B cell (primary cell): Measurements from ENCODE around the gene SEMA4G. TPM values are rescaled to one million over a fixed set of nuclear protein-coding genes. Genes with fewer than 3 reads are reported as not detected.

ENCODE experiments used
- ATAC-seq: fragments of 200-7000 bp; cut with Tn5 transposase; one replicate; pipeline ENCODE4 v1.10.0; 2021; ENCODE audit warnings: low read depth, mild to moderate bottlenecking, moderate number of reproducible peaks, moderate library complexity
- CTCF ChIA-PET: fragments of 350-600 bp; sonication (Branson Sonifier 250); formaldehyde crosslinking; loops from one replicate; lab custom pipeline; 2021; ENCODE audit warnings: antibody characterized with exemption, inconsistent platforms; lab: Charles Lee
- POLR2A ChIA-PET: fragments of 350-600 bp; sonication (Branson Sonifier 250); formaldehyde crosslinking; loops from one replicate; lab custom pipeline; 2021; ENCODE audit warnings: antibody characterized with exemption; lab: Charles Lee
- DNase-seq: peaks from one replicate; pipeline ENCODE4 v3.0.0; 2013
- H2AFZ ChIP-seq: 2 replicates; pipeline ENCODE4 v1.6.1; 2012; ENCODE audit warnings: mild to moderate bottlenecking, low read depth, low read length; ENCODE audit not compliant: insufficient read depth, poor library complexity, severe bottlenecking
- H3K27ac ChIP-seq, 2 donors: 1 replicate in 1 of 2; 2 replicates in 1 of 2; pipeline ENCODE4 v1.5.1; 2012 to 2013; ENCODE audit warnings: low read length in 2 of 2, mild to moderate bottlenecking in 2 of 2, moderate library complexity in 1 of 2
- H3K27me3 ChIP-seq, 4 experiments: fragments of 200-600 bp in 1 of 4; sonication (generic) in 1 of 4; replicated peaks in 1 of 4; 1 replicate in 2 of 4; 2 replicates in 2 of 4; pipeline versions ENCODE4 v1.6.1 to v1.7.0; 2013 to 2016; ENCODE audit warnings: low read length in 3 of 4, mild to moderate bottlenecking in 2 of 4, mixed read lengths in 1 of 4, moderate library complexity in 1 of 4; ENCODE audit not compliant: insufficient read depth in 4 of 4, control insufficient read depth in 3 of 4; ENCODE audit errors: control extremely low read depth in 1 of 4
- H3K36me3 ChIP-seq, 2 experiments: replicated peaks in 1 of 2; 1 replicate in 1 of 2; 2 replicates in 1 of 2; pipeline versions ENCODE4 v1.6.1 to v1.7.1; 2013; ENCODE audit warnings: low read length in 1 of 2; ENCODE audit not compliant: insufficient read depth in 2 of 2, control insufficient read depth in 1 of 2; ENCODE audit errors: control extremely low read depth in 1 of 2, extremely low read depth in 1 of 2
- H3K4me1 ChIP-seq, 2 donors: fragments of 200-600 bp in 1 of 2; sonication (generic) in 1 of 2; 1 replicate in 1 of 2; 2 replicates in 1 of 2; pipeline versions ENCODE4 v1.5.1 to v1.6.1; 2013 to 2017; ENCODE audit warnings: low read length in 2 of 2; ENCODE audit not compliant: control insufficient read depth in 2 of 2, insufficient read depth in 2 of 2
- H3K4me2 ChIP-seq: replicated peaks from 2 replicates; pipeline ENCODE3; 2012; ENCODE audit warnings: mild to moderate bottlenecking, low read depth, low read length; ENCODE audit not compliant: poor library complexity, severe bottlenecking
- H3K4me3 ChIP-seq, 5 experiments: fragments of 200-600 bp in 1 of 5; sonication (generic) in 1 of 5; 1 replicate in 3 of 5; 2 replicates in 2 of 5; pipeline versions ENCODE4 v1.5.1 to v1.7.0; 2011 to 2016; ENCODE audit warnings: low read length in 4 of 5, mild to moderate bottlenecking in 4 of 5, low read depth in 2 of 5, control low read depth in 1 of 5, moderate library complexity in 1 of 5; ENCODE audit not compliant: insufficient read depth in 1 of 5; ENCODE audit errors: control extremely low read depth in 1 of 5, extremely low read depth in 1 of 5
- H3K79me2 ChIP-seq: fragments of 200-600 bp; sonication (generic); one replicate; pipeline ENCODE4 v1.6.0; 2016; ENCODE audit warnings: low read length; ENCODE audit not compliant: control insufficient read depth, insufficient read depth
- H3K9ac ChIP-seq: fragments of 200-600 bp; sonication (generic); 2 replicates; pipeline ENCODE4 v1.6.1; 2017; ENCODE audit warnings: mild to moderate bottlenecking, low read length, moderate library complexity
- H3K9me3 ChIP-seq, 3 donors: one replicate each; pipeline versions ENCODE4 v1.6.1 to v1.7.1; 2013; ENCODE audit warnings: low read length in 2 of 3; ENCODE audit not compliant: control insufficient read depth in 2 of 3, insufficient read depth in 1 of 3; ENCODE audit errors: control extremely low read depth in 1 of 3
- H4K20me1 ChIP-seq: 2 replicates; pipeline ENCODE4 v1.6.0; 2012; ENCODE audit warnings: mild to moderate bottlenecking, low read length; ENCODE audit not compliant: insufficient read depth, control insufficient read depth, poor library complexity, severe bottlenecking
- H3K27ac Mint-ChIP-seq: one replicate; pipeline ENCODE4 v1.8.0; 2021; ENCODE audit warnings: mixed read lengths
- H3K27me3 Mint-ChIP-seq: one replicate; pipeline ENCODE4 v1.8.0; 2021; ENCODE audit warnings: mixed read lengths
- H3K4me1 Mint-ChIP-seq: one replicate; pipeline ENCODE4 v1.8.0; 2021; ENCODE audit warnings: mixed read lengths
- H3K4me3 Mint-ChIP-seq: one replicate; pipeline ENCODE4 v1.8.0; 2021; ENCODE audit warnings: mixed read lengths
- H3K9me3 Mint-ChIP-seq: one replicate; pipeline ENCODE4 v1.8.0; 2022; ENCODE audit warnings: mixed read lengths; ENCODE audit not compliant: insufficient read depth
- CTCF ChIP-seq: fragments of 200-600 bp; IDR thresholded peaks from one replicate; pipeline ENCODE4 v1.8.0; 2022; ENCODE audit warnings: antibody characterized with exemption, mild to moderate bottlenecking
- EZH2 ChIP-seq: IDR thresholded peaks from 2 replicates; pipeline ENCODE4 v1.6.1; 2012; ENCODE audit warnings: borderline replicate concordance, low read depth, mild to moderate bottlenecking, moderate library complexity, low read length; ENCODE audit not compliant: insufficient read depth, poor library complexity, severe bottlenecking
- WGBS: methylation state at CpG from one replicate; pipeline ENCODE4 v1.1.5; 2013; ENCODE audit warnings: missing lambda C conversion rate; ENCODE audit not compliant: insufficient coverage; 5-methylcytosine and 5-hydroxymethylcytosine counted together
- intact Hi-C: fragments of 100-400 bp; cut with micrococcal nuclease; formaldehyde crosslinking; loops from one replicate; pipeline ENCODE4 v1.10.0; 2022
- polyA plus RNA-seq: library from polyadenylated mRNA; depleted of rRNA; stranded (reverse); fragments of >200 nt; gene quantifications from 2 replicates; pipeline ENCODE4 v1.2.3, GENCODE V29; 2012
- total RNA-seq, 2 donors: library from RNA; stranded (reverse); fragments of 120-200 nt in 1 of 2; gene quantifications; 1 replicate in 1 of 2; 2 replicates in 1 of 2; pipeline versions ENCODE4 v1.2.3 to v1.2.4, GENCODE V29; 2013 to 2022

SEMA4G gene
- total and polyA plus RNA-seq, 2 donors (not counting 1 experiment from before 2014, with no cell fraction given), result 0.84 to 0.96 TPM

GRCh38 chr10:100939763-100940344 lies 29.4 kb upstream of the SEMA4G start:
- no peak for DNase-seq
- TF ChIP-seq EZH2, result no peak
- no peak for TF ChIP-seq CTCF
- Mint-ChIP-seq H3K27ac (no peak overlapping the region), H3K27me3 (no peaks in the 10 kb centered on the region), H3K9me3 (no peaks in the 10 kb centered on the region), H3K4me3 (no peak overlapping the region), H3K4me1 (no peaks in the 10 kb centered on the region)
- no peak for ATAC-seq
- no peak overlapping the region for H3K27ac ChIP-seq
- H3K36me3 ChIP-seq, result peaks cover 14 to 52% of the 10 kb centered on the region in 2 experiments
- no peaks in the 10 kb centered on the region for H3K9me3 ChIP-seq
- ChIA-PET CTCF (interaction anchor here (1.3 kb wide), 1 partner anchor 79 kb away, joined by 3 read pairs; no protein-coding TSS in a partner anchor), POLR2A (no interaction called here)
- no peaks in the 10 kb centered on the region for H3K79me2 ChIP-seq
- no peak overlapping the region for H3K9ac ChIP-seq
- intact Hi-C loops, result no loop called here
- H3K4me2 ChIP-seq, result no peak overlapping the region
- H4K20me1 ChIP-seq, result no peaks in the 10 kb centered on the region
- H3K4me3 ChIP-seq, result no peak overlapping the region
- H3K27me3 ChIP-seq, result no peaks in the 10 kb centered on the region
- no peak overlapping the region for H2AFZ ChIP-seq
- H3K4me1 ChIP-seq, result no peaks in the 10 kb centered on the region

GRCh38 chr10:100942229-100942628 lies 27.1 kb upstream of the SEMA4G start:
- Histone ChIP-seq H3K4me3 (no peak overlapping the region), H3K36me3 (peaks cover 14 to 67% of the 10 kb centered on the region in 2 experiments), H3K4me1 (no peaks in the 10 kb centered on the region), H3K9ac (no peak overlapping the region), H3K27ac (no peak overlapping the region), H4K20me1 (no peaks in the 10 kb centered on the region), H3K9me3 (no peaks in the 10 kb centered on the region), H3K27me3 (no peaks in the 10 kb centered on the region), H3K79me2 (no peaks in the 10 kb centered on the region), H2AFZ (no peak overlapping the region), H3K4me2 (no peak overlapping the region)
- Mint-ChIP-seq H3K9me3 (no peaks in the 10 kb centered on the region), H3K27me3 (no peaks in the 10 kb centered on the region), H3K4me3 (no peak overlapping the region), H3K27ac (no peak overlapping the region), H3K4me1 (no peaks in the 10 kb centered on the region)
- POLR2A ChIA-PET, result no interaction called here
- TF ChIP-seq CTCF, result no peak
- no peak for TF ChIP-seq EZH2
- WGBS, result no CpG with 5 or more reads among the region's 3 CpGs
- CTCF ChIA-PET, result interaction anchor here (1.5 kb wide), 1 partner anchor 200 kb away, joined by 4 read pairs; no protein-coding TSS in a partner anchor
- DNase-seq, result no peak
- no peak for ATAC-seq
- intact Hi-C loops, result no loop called here
